Kidney (tissue), 14 donors: Measurements from ENCODE around the gene TRIM32. TPM values are rescaled to one million over a fixed set of nuclear protein-coding genes. Genes with fewer than 3 reads are reported as not detected.

Source experiments
- DNase-seq, 5 donors: peaks; one replicate each; pipeline ENCODE4 v3.0.0-alpha.2; 2013 to 2020
- FAIRE-seq: peaks from 2 replicates; lab custom pipeline; 2012; peaks lifted over from hg19 to GRCh38; lab: Jason Lieb, UNC
- H3K27ac ChIP-seq, 2 donors: one replicate each; pipeline ENCODE4 v1.7.0; 2013; ENCODE audit warnings: low read depth in 2 of 2, low read length in 2 of 2, inconsistent platforms in 1 of 2
- H3K27me3 ChIP-seq: one replicate; pipeline ENCODE4 v1.7.1; 2013; ENCODE audit warnings: low read length, inconsistent platforms; ENCODE audit not compliant: control insufficient read depth, insufficient read depth
- H3K36me3 ChIP-seq, 3 donors: one replicate each; pipeline versions ENCODE4 v1.7.0 to v1.7.1; 2013; ENCODE audit warnings: low read length in 3 of 3, control low read depth in 1 of 3, inconsistent platforms in 1 of 3; ENCODE audit not compliant: insufficient read depth in 3 of 3, control insufficient read depth in 2 of 3
- H3K4me1 ChIP-seq, 3 donors: one replicate each; pipeline versions ENCODE4 v1.7.0 to v1.7.1; 2013; ENCODE audit warnings: low read length in 3 of 3, inconsistent platforms in 1 of 3, low read depth in 1 of 3; ENCODE audit not compliant: control insufficient read depth in 2 of 3, insufficient read depth in 2 of 3
- H3K4me3 ChIP-seq, 3 donors: one replicate each; pipeline versions ENCODE4 v1.7.0 to v1.8.1; 2013; ENCODE audit warnings: low read length in 3 of 3, control low read depth in 1 of 3, inconsistent platforms in 1 of 3
- H3K9ac ChIP-seq, 3 donors: one replicate each; pipeline versions ENCODE4 v1.7.0 to v1.7.1; 2013; ENCODE audit warnings: low read length in 3 of 3, control low read depth in 1 of 3, inconsistent platforms in 1 of 3
- H3K9me3 ChIP-seq, 3 donors: one replicate each; pipeline versions ENCODE4 v1.7.0 to v1.7.1; 2013; ENCODE audit warnings: low read length in 3 of 3, control low read depth in 1 of 3, inconsistent platforms in 1 of 3; ENCODE audit not compliant: control insufficient read depth in 2 of 3, insufficient read depth in 1 of 3
- CTCF ChIP-seq: IDR thresholded peaks from 3 replicates; pipeline ENCODE4 v1.5.1; 2012; ENCODE audit warnings: mild to moderate bottlenecking, moderate library complexity, borderline replicate concordance; ENCODE audit not compliant: insufficient read depth; ENCODE audit errors: extremely low read depth
- intact Hi-C: fragments of 100-400 bp; cut with DNase I; formaldehyde crosslinking; loops from one replicate; pipeline ENCODE4 v1.11.1; 2022
- polyA plus RNA-seq: library from polyadenylated mRNA; stranded (reverse); fragments of 350-450 nt; fragmentation: Illumina TruSeq; extraction: RNeasy Lipid Tissue Mini Kit (QIAGEN cat#74804); gene quantifications from one replicate; pipeline ENCODE4 v1.2.3, GENCODE V29; 2014; ENCODE audit warnings: low read depth, low replicate concordance; ENCODE audit not compliant: insufficient read depth
- total RNA-seq: library from RNA; stranded (reverse); fragmentation: NEBNext Ultra II Directional; extraction: Animal tissue kit (Norgen Biotek cat#: 25700); gene quantifications from one replicate; pipeline ENCODE4 v1.2.1, GENCODE V29; 2021
- donor health status: control.
- donor health status: control.
- donor health status: control.
- donor health status: control.
- donor health status: control.
- donor health status: DM: yes; HTN: yes; CAD: no.
- donor health status: Normal renal cell carcinoma (clear cell type).

TRIM32 gene
- total and polyA plus RNA-seq, 2 donors from 2014 or later: 5.2 to 22.6 TPM

DNA sequence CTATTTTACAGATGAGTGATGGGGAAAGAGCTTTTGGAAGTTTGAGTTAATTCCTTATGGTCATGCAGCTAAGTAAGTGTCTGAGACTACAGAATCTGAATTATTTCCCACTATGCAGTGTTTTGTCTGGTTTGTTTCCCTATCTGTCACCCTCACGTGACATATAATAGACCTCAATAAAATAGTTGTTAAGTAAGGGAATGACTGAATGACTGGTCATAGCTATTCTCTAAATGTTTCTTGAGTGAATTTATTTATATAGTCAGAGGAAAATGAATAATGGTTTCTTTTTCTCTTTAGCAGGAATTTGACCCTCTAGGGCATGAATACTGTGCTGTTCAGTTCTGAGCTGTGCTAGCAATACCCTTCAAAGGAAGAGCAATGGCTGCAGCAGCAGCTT is 10.3 kb downstream of the TRIM32 start:
- intact Hi-C loops: no loop called here
- no peaks in the 10 kb centered on the region for H3K27me3 ChIP-seq
- TF ChIP-seq CTCF: no peak
- H3K9ac ChIP-seq: no peak overlapping the region
- H3K4me1 ChIP-seq: no peaks in the 10 kb centered on the region
- no peak overlapping the region for H3K4me3 ChIP-seq
- H3K27ac ChIP-seq: no peak overlapping the region
- DNase-seq: no peak
- H3K9me3 ChIP-seq: no peaks in the 10 kb centered on the region
- FAIRE-seq: no peak
- H3K36me3 ChIP-seq: peaks cover 7 to 25% (median 24%) of the 10 kb centered on the region in 3 donors

GRCh38 chr9:116697887-116698286 is 10.8 kb downstream of the TRIM32 start:
- FAIRE-seq: no peak
- intact Hi-C loops: no loop called here

DNA sequence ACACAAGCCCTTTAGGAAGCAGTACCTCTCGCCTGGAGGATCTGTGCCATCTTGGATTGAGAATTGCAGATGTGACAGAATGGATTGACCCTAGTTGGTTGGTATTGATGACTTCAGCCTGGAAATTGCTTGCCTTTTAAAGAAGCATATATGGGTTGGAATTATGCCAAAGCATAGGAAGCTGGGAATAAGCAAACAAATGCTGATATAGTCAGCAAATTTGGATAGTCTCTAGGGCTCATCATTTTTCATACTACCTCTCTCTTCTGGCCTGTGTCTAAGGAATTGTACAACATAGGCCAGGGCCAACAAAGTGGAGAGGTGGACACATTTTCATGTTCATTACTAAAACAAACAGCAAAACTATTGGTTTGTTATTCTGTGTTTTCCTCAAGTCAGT is 13.2 kb downstream of the TRIM32 start:
- H3K9me3 ChIP-seq: no peaks in the 10 kb centered on the region
- no peak for FAIRE-seq
- H3K9ac ChIP-seq: no peak overlapping the region
- H3K4me3 ChIP-seq: no peak overlapping the region
- no peaks in the 10 kb centered on the region for H3K4me1 ChIP-seq
- DNase-seq: no peak
- H3K27me3 ChIP-seq: no peaks in the 10 kb centered on the region
- TF ChIP-seq CTCF: no peak
- intact Hi-C loops: no loop called here
- H3K36me3 ChIP-seq: peaks cover 7 to 25% (median 24%) of the 10 kb centered on the region in 3 donors
- H3K27ac ChIP-seq: no peak overlapping the region

More at GRCh38 chr9:116697887-116698286, 10.8 kb downstream of the TRIM32 start:
- Histone ChIP-seq H3K4me3 (no peak overlapping the region), H3K4me1 (no peaks in the 10 kb centered on the region), H3K27ac (no peak overlapping the region), H3K9me3 (no peaks in the 10 kb centered on the region), H3K36me3 (peaks cover 7 to 25% (median 24%) of the 10 kb centered on the region in 3 donors), H3K9ac (no peak overlapping the region), H3K27me3 (no peaks in the 10 kb centered on the region)
- no peak for TF ChIP-seq CTCF
- DNase-seq: peak in 1 of 5 donors; percentile 45
